PC-3 (cell line): ENCODE measurements around the gene BCL2L13. TPM values are rescaled to one million over a fixed set of nuclear protein-coding genes. Genes with fewer than 3 reads are reported as not detected.
A peak's percentile ranks its signal among the peaks of the same experiment; 100 is the strongest.

Experiments used
- ATAC-seq: fragments of 200-7000 bp; cut with Tn5 transposase; 2 replicates; pipeline ENCODE4 v1.9.1; 2020; ENCODE audit warnings: mild to moderate bottlenecking, moderate library complexity
- BruUV-seq: library from RNA; stranded (reverse); fragments of 400-500 nt; replicated peaks from 2 replicates; lab custom pipeline; 2021; lab: Mats Ljungman, UMichigan
- CTCF ChIA-PET: fragments of 300-600 bp; sonication (Branson Sonifier 250); formaldehyde crosslinking; loops from one replicate; lab custom pipeline; 2022; ENCODE audit warnings: antibody characterized with exemption; lab: Charles Lee
- POLR2A ChIA-PET: fragments of 300-600 bp; sonication (Branson Sonifier 250); formaldehyde crosslinking; loops from one replicate; lab custom pipeline; 2022; ENCODE audit warnings: antibody characterized with exemption; ENCODE audit not compliant: unreplicated experiment; lab: Charles Lee
- DNase-seq: peaks from one replicate; pipeline ENCODE4 v3.0.0-alpha.2; 2015
- H2AFZ ChIP-seq: fragments of 300-600 bp; sonication (generic); 2 replicates; pipeline ENCODE4 v1.6.0; 2016; ENCODE audit warnings: antibody characterized with exemption, low read length
- H3F3A ChIP-seq: fragments of 300-600 bp; sonication (generic); one replicate; pipeline ENCODE4 v1.6.0; 2017; ENCODE audit warnings: antibody characterized with exemption, low read length, control low read depth, mild to moderate bottlenecking; ENCODE audit not compliant: unreplicated experiment
- H3K27ac ChIP-seq: fragments of 300-600 bp; sonication (generic); 2 replicates; pipeline ENCODE4 v1.5.1; 2016; ENCODE audit warnings: mild to moderate bottlenecking, low read length
- H3K27me3 ChIP-seq: fragments of 300-600 bp; sonication (generic); 2 replicates; pipeline ENCODE4 v1.6.1; 2016; ENCODE audit warnings: low read length, mixed read lengths
- H3K36me3 ChIP-seq: fragments of 300-600 bp; sonication (generic); 2 replicates; pipeline ENCODE4 v1.6.1; 2016; ENCODE audit warnings: low read depth, mixed run types, low read length, mixed read lengths
- H3K4me1 ChIP-seq: fragments of 300-600 bp; sonication (generic); 2 replicates; pipeline ENCODE4 v1.5.1; 2016; ENCODE audit warnings: low read length; ENCODE audit not compliant: insufficient read depth
- H3K4me2 ChIP-seq: fragments of 300-600 bp; sonication (generic); 2 replicates; pipeline ENCODE4 v1.6.0; 2016; ENCODE audit warnings: low read length
- H3K4me3 ChIP-seq: fragments of 300-600 bp; sonication (generic); 2 replicates; pipeline ENCODE4 v1.5.1; 2016; ENCODE audit warnings: mild to moderate bottlenecking, low read length, mixed read lengths
- H3K79me2 ChIP-seq: fragments of 300-600 bp; sonication (generic); 2 replicates; pipeline ENCODE4 v1.6.1; 2017; ENCODE audit warnings: low read length, mixed read lengths
- H3K9ac ChIP-seq: fragments of 300-600 bp; sonication (generic); 2 replicates; pipeline ENCODE4 v1.6.0; 2016; ENCODE audit warnings: mild to moderate bottlenecking, low read length
- H3K9me2 ChIP-seq: fragments of 300-600 bp; sonication (generic); replicated peaks from 2 replicates; pipeline ENCODE4 v1.6.1; 2016; ENCODE audit warnings: mixed run types, low read length, mixed read lengths
- H3K9me3 ChIP-seq: fragments of 300-600 bp; sonication (generic); 2 replicates; pipeline ENCODE4 v1.6.1; 2016; ENCODE audit warnings: low read length, mixed read lengths
- H4K20me1 ChIP-seq: fragments of 300-600 bp; sonication (generic); 2 replicates; pipeline ENCODE4 v1.6.1; 2016; ENCODE audit warnings: low read length, mixed read lengths
- CTCF ChIP-seq: fragments of 300-600 bp; sonication (generic); conservative IDR thresholded peaks from 2 replicates; pipeline ENCODE4 v1.5.1; 2017; ENCODE audit warnings: antibody characterized with exemption, low read depth, mild to moderate bottlenecking, low read length
- EZH2 ChIP-seq: fragments of 300-600 bp; sonication (generic); IDR thresholded peaks from one replicate; pipeline ENCODE4 v1.6.1; 2017; ENCODE audit warnings: antibody characterized with exemption, mild to moderate bottlenecking, low read length; ENCODE audit not compliant: unreplicated experiment
- EZH2phosphoT487 ChIP-seq: fragments of 300-600 bp; sonication (generic); IDR thresholded peaks from 2 replicates; pipeline ENCODE4 v1.6.1; 2018; ENCODE audit warnings: mild to moderate bottlenecking, antibody characterized with exemption, low read length, borderline replicate concordance
- intact Hi-C: fragments of 100-400 bp; cut with micrococcal nuclease; formaldehyde crosslinking; loops from 2 replicates; pipeline ENCODE4 v1.9.0; 2023
- total RNA-seq: library from RNA; depleted of rRNA; stranded (reverse); fragments of >200 nt; gene quantifications from 2 replicates; pipeline ENCODE4 v1.2.3, GENCODE V29; 2014

Gene BCL2L13
- total RNA-seq, 1 experiment from 2014 or later, result 31.3 TPM

GRCh38 chr22:17726006-17726927 is 87.7 kb downstream of the BCL2L13 start:
- no peaks in the 10 kb centered on the region for H4K20me1 ChIP-seq
- CTCF ChIA-PET, result no interaction called here
- H2AFZ ChIP-seq, result no peak overlapping the region
- H3K9ac ChIP-seq, result no peak overlapping the region
- H3F3A ChIP-seq, result no peaks in the 10 kb centered on the region
- DNase-seq (no peak), ATAC-seq (no peak)
- TF ChIP-seq EZH2phosphoT487 (no peak), EZH2 (no peak), CTCF (no peak)
- no peaks in the 10 kb centered on the region for H3K9me3 ChIP-seq
- no TSS peak for BruUV-seq
- no peaks in the 10 kb centered on the region for H3K36me3 ChIP-seq
- no peaks in the 10 kb centered on the region for H3K79me2 ChIP-seq
- intact Hi-C loops, result no loop called here
- no peaks in the 10 kb centered on the region for H3K9me2 ChIP-seq
- H3K4me1 ChIP-seq, result no peaks in the 10 kb centered on the region
- H3K27me3 ChIP-seq, result no peaks in the 10 kb centered on the region
- no peak overlapping the region for H3K4me2 ChIP-seq
- H3K27ac ChIP-seq, result no peak overlapping the region
- POLR2A ChIA-PET, result no interaction called here
- H3K4me3 ChIP-seq, result no peak overlapping the region

- no peaks in the 10 kb centered on the region for H3K4me1 ChIP-seq
- POLR2A ChIA-PET, result no interaction called here
- TF ChIP-seq EZH2, result no peak
- TF ChIP-seq CTCF, result no peak
- no peak for TF ChIP-seq EZH2phosphoT487
- ATAC-seq (no peak), DNase-seq (no peak)
- no peaks in the 10 kb centered on the region for H3K9me2 ChIP-seq
- no peak overlapping the region for H3K4me3 ChIP-seq
- no peak overlapping the region for H2AFZ ChIP-seq
- CTCF ChIA-PET, result no interaction called here
- no peaks in the 10 kb centered on the region for H3K36me3 ChIP-seq
- intact Hi-C loops, result no loop called here
- no peaks in the 10 kb centered on the region for H4K20me1 ChIP-seq
- BruUV-seq, result TSS peak; percentile 28
- no peaks in the 10 kb centered on the region for H3K27me3 ChIP-seq
- no peak overlapping the region for H3K27ac ChIP-seq
- no peaks in the 10 kb centered on the region for H3K9me3 ChIP-seq
- H3K79me2 ChIP-seq, result no peaks in the 10 kb centered on the region
- H3F3A ChIP-seq, result no peaks in the 10 kb centered on the region
- H3K4me2 ChIP-seq, result no peak overlapping the region
- no peak overlapping the region for H3K9ac ChIP-seq
Measured at GRCh38 chr22:17726928-17727897, 88.7 kb downstream of the BCL2L13 start.
